ENCODE data around the gene ANKRD23.

- no peak for TF ChIP-seq CTCF (conservative IDR thresholded peaks at IDR 0.05)
- no peak for TF ChIP-seq ZFX (IDR thresholded peaks at IDR 0.05)
Measured at GRCh38 chr2:96867756-96868554, 24.1 kb upstream of the ANKRD23 start.
